HUES64 (cell line): Measurements from ENCODE around the gene FHDC1. TPM values are rescaled to one million over a fixed set of nuclear protein-coding genes. Genes with fewer than 3 reads are reported as not detected.
"Not testable (repeated sequence)": the region's sequence is repeated elsewhere in the genome, so short reads cannot be mapped to it uniquely, and the experiment has no call there.

Experiments
- H3K27ac ChIP-seq: 2 replicates; pipeline ENCODE4 v1.7.0; 2013; ENCODE audit warnings: low read depth, low read length, inconsistent platforms
- H3K27me3 ChIP-seq: 2 replicates; pipeline ENCODE4 v1.6.1; 2013; ENCODE audit warnings: mild to moderate bottlenecking, low read length; ENCODE audit not compliant: insufficient read depth
- H3K36me3 ChIP-seq: 2 replicates; pipeline ENCODE4 v1.6.1; 2013; ENCODE audit warnings: mild to moderate bottlenecking, low read length; ENCODE audit not compliant: insufficient read depth
- H3K4me1 ChIP-seq: 2 replicates; pipeline ENCODE4 v1.6.1; 2013; ENCODE audit warnings: mild to moderate bottlenecking, low read length, moderate library complexity; ENCODE audit not compliant: insufficient read depth
- H3K4me3 ChIP-seq: 2 replicates; pipeline ENCODE4 v1.5.1; 2013; ENCODE audit warnings: mild to moderate bottlenecking, low read length, moderate library complexity
- H3K9ac ChIP-seq: 2 replicates; pipeline ENCODE4 v1.6.1; 2013; ENCODE audit warnings: mild to moderate bottlenecking, low read depth, low read length
- H3K9me3 ChIP-seq: 2 replicates; pipeline ENCODE4 v1.6.1; 2013; ENCODE audit warnings: low read depth, low read length; ENCODE audit not compliant: insufficient read depth
- WGBS: fragments of 150-250, 120-280 bp; methylation state at CpG from one replicate; pipeline ENCODE4 v1.1.7; 2013; ENCODE audit warnings: missing lambda C conversion rate; 5-methylcytosine and 5-hydroxymethylcytosine counted together
- polyA plus RNA-seq, 2 experiments: library from polyadenylated mRNA; stranded (reverse); fragments of 50-300 nt; gene quantifications; one replicate each; pipeline ENCODE4 v1.2.3, GENCODE V29; 2013

Gene FHDC1, protein sequence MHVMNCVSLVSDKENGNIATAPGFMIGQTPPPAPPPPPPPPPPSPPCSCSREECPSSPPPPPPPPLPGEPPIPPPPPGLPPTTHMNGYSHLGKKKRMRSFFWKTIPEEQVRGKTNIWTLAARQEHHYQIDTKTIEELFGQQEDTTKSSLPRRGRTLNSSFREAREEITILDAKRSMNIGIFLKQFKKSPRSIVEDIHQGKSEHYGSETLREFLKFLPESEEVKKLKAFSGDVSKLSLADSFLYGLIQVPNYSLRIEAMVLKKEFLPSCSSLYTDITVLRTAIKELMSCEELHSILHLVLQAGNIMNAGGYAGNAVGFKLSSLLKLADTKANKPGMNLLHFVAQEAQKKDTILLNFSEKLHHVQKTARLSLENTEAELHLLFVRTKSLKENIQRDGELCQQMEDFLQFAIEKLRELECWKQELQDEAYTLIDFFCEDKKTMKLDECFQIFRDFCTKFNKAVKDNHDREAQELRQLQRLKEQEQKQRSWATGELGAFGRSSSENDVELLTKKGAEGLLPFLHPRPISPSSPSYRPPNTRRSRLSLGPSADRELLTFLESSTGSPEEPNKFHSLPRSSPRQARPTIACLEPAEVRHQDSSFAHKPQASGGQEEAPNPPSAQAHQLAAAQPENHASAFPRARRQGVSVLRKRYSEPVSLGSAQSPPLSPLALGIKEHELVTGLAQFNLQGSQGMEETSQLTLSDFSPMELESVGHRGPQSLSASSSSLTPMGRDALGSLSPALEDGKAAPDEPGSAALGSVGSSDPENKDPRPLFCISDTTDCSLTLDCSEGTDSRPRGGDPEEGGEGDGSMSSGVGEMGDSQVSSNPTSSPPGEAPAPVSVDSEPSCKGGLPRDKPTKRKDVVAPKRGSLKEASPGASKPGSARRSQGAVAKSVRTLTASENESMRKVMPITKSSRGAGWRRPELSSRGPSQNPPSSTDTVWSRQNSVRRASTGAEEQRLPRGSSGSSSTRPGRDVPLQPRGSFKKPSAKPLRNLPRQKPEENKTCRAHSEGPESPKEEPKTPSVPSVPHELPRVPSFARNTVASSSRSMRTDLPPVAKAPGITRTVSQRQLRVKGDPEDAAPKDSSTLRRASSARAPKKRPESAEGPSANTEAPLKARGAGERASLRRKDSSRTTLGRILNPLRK
- polyA plus RNA-seq (2013, experiment 1 of 2): 10.4 TPM
- polyA plus RNA-seq (2013, experiment 2 of 2): 8.2 TPM

DNA sequence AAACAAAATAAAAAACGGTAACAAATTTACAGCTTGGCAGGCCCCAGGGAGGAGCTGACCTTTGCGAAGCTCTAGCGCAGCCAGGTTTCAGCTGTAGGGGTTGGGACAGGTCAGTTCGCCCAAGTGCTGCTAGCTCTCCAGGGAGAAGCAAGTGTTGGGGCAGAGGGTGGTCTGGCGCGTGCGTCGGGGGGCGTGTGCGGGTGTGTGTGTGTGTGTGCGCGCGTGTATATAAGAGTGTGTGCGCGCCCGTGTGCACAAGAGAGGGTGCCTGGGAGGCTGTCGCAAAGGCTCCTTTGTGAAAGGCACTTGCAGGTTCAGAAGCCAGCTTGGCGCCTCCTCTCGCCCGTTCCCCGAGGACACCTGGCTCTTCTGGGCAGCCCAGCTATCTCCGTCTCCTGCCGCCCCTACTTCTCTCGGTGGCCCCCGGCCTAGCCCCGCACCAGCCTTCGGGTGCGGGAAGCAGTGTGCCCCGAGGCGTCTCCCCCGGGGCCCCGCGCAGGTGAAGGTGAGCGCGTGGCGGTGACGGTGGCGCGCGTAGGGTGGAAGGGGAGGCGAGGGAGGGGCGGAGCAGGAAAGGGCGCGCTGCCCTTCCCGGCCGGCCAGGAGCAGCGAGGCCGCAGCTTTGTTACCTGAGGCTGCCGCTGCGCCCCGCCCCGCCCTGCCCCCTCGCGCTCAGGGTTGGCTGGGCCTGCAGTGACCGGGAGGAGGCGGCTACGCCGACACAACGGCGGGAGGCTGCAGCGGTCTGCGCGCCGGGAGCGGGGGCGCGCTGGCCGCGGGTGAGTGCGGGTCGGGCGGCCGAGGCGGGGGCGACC is at the start of gene FHDC1:
Gene FHDC1, plus strand, starts transcription at position 693 of the 815 bp plus-strand sequence. CDS start 6,735 bp downstream, outside the sequence.
- Histone ChIP-seq H3K4me1 (peaks cover 16% of the 10 kb centered on the region), H3K27ac (peak within 1 kb of the TSS; percentile 81), H3K27me3 (peaks cover 48% of the 10 kb centered on the region), H3K9ac (peak within 1 kb of the TSS; percentile 92), H3K4me3 (peak within 1 kb of the TSS; percentile 99), H3K36me3 (no peaks in the 10 kb centered on the region), H3K9me3 (no peaks in the 10 kb centered on the region)
- under 1% methylated on average over 75 of the region's 75 CpGs for WGBS

DNA sequence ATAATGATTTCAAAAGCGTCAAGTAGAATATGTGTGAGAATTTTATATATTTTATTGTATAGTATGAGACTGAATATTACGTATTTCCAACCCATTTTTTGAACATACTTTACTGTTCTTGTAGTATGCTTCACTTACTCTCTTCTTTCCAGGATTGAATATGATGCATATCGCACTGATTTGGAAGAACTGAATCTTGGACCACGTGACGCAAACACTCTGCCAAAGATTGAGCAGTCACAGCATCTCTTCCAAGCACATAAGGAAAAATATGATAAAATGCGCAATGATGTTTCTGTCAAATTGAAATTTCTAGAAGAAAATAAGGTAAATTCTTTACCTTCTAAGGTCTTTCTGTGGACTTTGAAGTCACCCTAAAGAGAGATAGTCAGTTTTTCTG is 48.1 kb upstream of the FHDC1 start:
- peaks cover 25% of the 10 kb centered on the region for H3K4me1 ChIP-seq
- H3K9me3 ChIP-seq: no peaks in the 10 kb centered on the region
- peaks cover 26% of the 10 kb centered on the region for H3K36me3 ChIP-seq
- H3K4me3 ChIP-seq: no peak overlapping the region
- WGBS: 93% methylated on average over 5 of the region's 6 CpGs
- no peak overlapping the region for H3K9ac ChIP-seq
- no peaks in the 10 kb centered on the region for H3K27me3 ChIP-seq
- no peak overlapping the region for H3K27ac ChIP-seq

DNA sequence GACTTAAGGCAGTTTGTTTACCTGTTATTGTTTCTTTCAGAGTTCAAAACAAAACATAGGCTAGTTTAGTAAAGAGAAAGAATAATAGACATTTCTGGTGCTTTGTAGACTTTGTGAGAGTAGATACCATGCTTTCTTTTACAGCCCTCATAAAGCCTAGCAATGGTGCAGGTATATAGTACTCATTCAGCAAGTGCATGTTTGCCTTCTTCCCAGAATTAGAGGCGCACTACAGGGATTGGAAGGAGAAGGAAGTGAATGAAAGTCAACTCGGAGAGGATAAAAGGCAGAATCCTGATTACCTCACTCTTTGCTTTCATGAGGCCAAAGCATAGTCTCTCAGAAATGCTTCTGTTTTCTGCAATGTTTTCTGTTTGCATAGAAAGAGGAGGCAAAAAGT is 43.1 kb upstream of the FHDC1 start:
- WGBS: 79% methylated on average over 2 of the region's 2 CpGs
- Histone ChIP-seq H3K4me1 (0 out of 2 replicates have a peak, but pooled peaks cover 8% of the 10 kb centered on the region), H3K36me3 (peaks cover 21% of the 10 kb centered on the region)

DNA sequence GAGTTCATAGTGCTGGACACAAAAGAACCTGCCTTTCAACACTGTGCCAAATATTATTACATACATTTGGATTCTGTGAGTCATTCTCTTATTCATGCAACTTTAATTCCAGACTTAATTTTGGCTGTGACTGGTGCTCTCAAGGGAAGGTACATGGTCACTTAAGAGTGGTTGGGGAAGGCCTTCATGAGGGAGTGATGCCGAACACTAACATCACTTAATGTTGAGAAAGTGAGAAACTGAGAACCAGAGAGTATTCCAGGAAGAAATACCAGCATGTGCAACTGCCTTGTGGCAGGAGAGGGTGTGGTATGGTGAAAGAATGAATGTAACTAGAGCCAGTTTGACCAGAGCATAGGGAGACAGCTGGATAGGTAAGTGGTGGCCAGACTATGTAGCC is 41.5 kb upstream of the FHDC1 start:
- Histone ChIP-seq H3K27me3 (no peaks in the 10 kb centered on the region), H3K9ac (no peak overlapping the region), H3K4me3 (no peak overlapping the region), H3K4me1 (0 out of 2 replicates have a peak, but pooled peaks cover 8% of the 10 kb centered on the region), H3K9me3 (no peaks in the 10 kb centered on the region), H3K27ac (no peak overlapping the region), H3K36me3 (peaks cover 8% of the 10 kb centered on the region; the same call in 1 of the 2 replicates)
- WGBS: 98% methylated on average over 1 of the region's 1 CpG

More for the DNA sequence above, 43.1 kb upstream of the FHDC1 start:
- Histone ChIP-seq H3K27me3 (no peaks in the 10 kb centered on the region), H3K9ac (no peak overlapping the region), H3K9me3 (no peaks in the 10 kb centered on the region), H3K4me3 (no peak overlapping the region), H3K27ac (no peak overlapping the region)

DNA sequence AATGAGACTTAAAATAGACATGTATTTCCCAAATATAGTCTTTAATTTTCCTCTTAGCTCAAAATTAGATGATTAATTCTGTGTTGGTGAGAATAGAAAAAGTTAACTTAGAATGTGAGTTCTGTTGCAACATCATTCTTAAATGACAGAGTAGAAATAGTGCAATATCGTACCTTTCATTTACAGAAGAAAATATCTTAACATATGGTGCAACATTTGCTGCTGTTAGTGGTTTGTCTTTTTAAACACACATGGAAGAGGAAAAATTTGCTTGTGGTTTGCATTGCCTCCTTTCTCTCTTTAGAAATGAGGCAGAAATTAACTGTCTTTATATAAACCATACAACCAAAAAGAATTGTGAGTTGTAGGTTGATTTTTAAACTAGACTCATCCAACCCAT is 39.3 kb upstream of the FHDC1 start:
- no peaks in the 10 kb centered on the region for H3K27me3 ChIP-seq
- no CpG with 5 or more reads among the region's 1 CpG for WGBS
- H3K27ac ChIP-seq: no peak overlapping the region
- no peak overlapping the region for H3K4me3 ChIP-seq
- peaks cover 8% of the 10 kb centered on the region; the same call in 1 of the 2 replicates for H3K36me3 ChIP-seq
- 0 out of 2 replicates have a peak, but pooled peaks cover 8% of the 10 kb centered on the region for H3K4me1 ChIP-seq
- H3K9me3 ChIP-seq: no peaks in the 10 kb centered on the region
- H3K9ac ChIP-seq: no peak overlapping the region

DNA sequence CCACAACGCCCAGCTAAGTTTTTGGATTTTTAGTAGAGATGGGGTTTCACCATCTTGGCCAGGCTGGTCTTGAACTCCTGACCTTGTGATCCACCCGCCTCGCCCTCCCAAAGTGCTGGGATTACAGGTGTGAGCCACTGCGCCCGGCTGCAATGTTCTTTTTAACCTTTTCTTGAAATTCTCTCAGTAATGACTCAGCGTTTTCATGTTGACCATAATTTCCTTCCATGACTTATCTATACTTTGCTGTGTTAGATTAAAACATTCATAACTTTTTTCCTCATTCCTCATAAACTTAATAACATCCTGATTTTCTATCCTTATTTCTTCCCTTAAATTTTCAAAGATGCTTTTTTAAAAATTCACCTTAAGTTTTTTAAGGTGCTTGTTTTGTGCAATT is 38.0 kb upstream of the FHDC1 start:
- H3K36me3 ChIP-seq: not testable (repeated sequence)

DNA sequence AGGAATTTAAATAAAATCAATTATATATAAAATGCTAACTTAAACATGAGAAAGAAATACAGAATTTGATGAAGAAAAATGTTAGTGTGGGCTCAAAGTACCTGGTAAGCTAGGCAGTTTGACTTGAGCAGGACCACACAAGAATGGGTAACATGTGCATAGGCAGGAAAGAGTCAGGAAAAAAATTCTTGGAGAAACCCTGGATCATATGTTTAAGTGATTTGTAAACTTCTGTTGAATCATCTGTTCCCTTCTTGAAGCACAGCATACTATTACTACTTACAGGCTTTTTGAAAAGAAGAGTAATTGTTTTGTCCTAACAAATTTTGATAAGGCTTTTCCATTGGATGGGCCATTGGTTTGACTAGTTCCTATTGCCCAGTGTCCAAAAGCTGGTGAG is 37.5 kb upstream of the FHDC1 start:
- Histone ChIP-seq H3K27ac (no peak overlapping the region), H3K36me3 (peaks cover 5% of the 10 kb centered on the region; the same call in 1 of the 2 replicates), H3K9ac (no peak overlapping the region), H3K4me3 (no peak overlapping the region), H3K4me1 (peaks cover 12% of the 10 kb centered on the region), H3K9me3 (no peaks in the 10 kb centered on the region), H3K27me3 (no peaks in the 10 kb centered on the region)

More for the DNA sequence above, 38.0 kb upstream of the FHDC1 start:
- not testable (repeated sequence) for H3K4me3 ChIP-seq, H3K4me1 ChIP-seq, H3K27ac ChIP-seq, H3K27me3 ChIP-seq, H3K9ac ChIP-seq, H3K9me3 ChIP-seq
- 94% methylated on average over 6 of the region's 6 CpGs for WGBS

DNA sequence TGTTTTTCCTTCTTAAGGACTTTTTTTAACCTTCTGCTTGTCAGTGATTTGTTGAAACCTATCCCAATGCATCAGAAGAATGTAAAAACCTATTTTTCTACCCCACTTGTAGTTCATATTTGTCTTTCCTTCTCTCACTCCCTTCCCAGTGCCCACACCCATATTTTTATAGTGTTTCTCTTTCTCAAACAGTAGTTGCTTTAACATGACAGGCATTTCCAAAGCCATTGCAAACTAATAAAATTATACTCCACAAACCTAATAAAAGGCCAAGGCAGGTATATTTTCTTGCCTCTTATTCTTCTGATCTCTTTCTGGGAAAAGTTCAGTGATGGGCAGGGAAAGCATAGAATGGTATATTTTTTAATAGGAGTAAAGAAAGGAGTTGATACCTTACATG is 35.7 kb upstream of the FHDC1 start:
- Histone ChIP-seq H3K9ac (no peak overlapping the region), H3K27me3 (no peaks in the 10 kb centered on the region)

DNA sequence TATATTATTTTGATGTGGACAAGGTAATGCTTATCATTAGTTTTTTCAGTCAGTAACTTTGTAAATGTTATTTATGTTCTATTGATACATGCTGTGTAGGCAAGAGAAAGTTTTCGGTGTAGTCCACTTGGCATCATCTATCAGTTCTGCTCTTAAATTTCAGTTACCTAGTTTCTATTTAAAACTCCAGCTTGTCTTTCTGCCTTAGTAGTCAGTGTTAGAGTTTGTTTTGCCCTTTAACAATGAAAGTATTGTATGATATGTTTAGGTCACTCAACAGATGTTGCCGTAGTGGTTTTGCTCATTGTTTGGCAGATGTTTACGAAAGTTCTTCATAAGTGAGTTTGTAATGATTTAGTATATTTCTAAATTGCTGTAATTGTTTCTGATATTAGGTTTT is 34.9 kb upstream of the FHDC1 start:
- Histone ChIP-seq H3K27me3 (no peaks in the 10 kb centered on the region), H3K4me3 (no peak overlapping the region), H3K9ac (no peak overlapping the region), H3K27ac (no peak overlapping the region), H3K36me3 (no peaks in the 10 kb centered on the region; the same call in 1 of the 2 replicates), H3K9me3 (no peaks in the 10 kb centered on the region), H3K4me1 (peaks cover 13% of the 10 kb centered on the region)
- WGBS: 97% methylated on average over 2 of the region's 3 CpGs

More for the DNA sequence above, 35.7 kb upstream of the FHDC1 start:
- H3K36me3 ChIP-seq: no peaks in the 10 kb centered on the region; the same call in 1 of the 2 replicates
- H3K27ac ChIP-seq: no peak overlapping the region
- H3K9me3 ChIP-seq: no peaks in the 10 kb centered on the region
- peaks cover 13% of the 10 kb centered on the region for H3K4me1 ChIP-seq
- H3K4me3 ChIP-seq: no peak overlapping the region

DNA sequence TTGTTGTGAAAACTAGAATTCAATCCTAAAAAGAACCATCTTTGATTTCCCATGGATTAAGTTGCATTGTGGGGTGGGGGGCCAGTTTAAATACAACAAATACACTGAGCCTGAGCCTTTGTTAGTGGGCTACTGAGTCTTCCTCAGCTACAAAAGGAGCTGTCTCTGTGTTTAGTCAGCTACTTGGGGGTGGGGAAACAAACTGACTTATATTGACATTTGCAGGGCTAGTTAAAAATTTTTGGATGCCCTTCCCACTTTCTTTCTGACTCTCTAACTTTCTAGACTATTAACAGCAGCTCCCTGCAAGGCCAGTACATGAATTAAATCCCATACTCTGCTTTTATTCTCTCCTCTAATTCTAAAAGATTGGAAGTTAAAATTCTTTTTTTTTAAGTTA is 32.5 kb upstream of the FHDC1 start:
- H3K9me3 ChIP-seq: no peaks in the 10 kb centered on the region
- 0 out of 2 replicates have a peak, but pooled peaks cover 2% of the 10 kb centered on the region for H3K36me3 ChIP-seq
- no peak overlapping the region for H3K4me3 ChIP-seq
- H3K27ac ChIP-seq: no peak overlapping the region
- H3K27me3 ChIP-seq: no peaks in the 10 kb centered on the region
- H3K4me1 ChIP-seq: peaks cover 13% of the 10 kb centered on the region
- no peak overlapping the region for H3K9ac ChIP-seq
